ENCODE measurements around the gene ATP5MK.

The ATP5MK gene

DNA sequence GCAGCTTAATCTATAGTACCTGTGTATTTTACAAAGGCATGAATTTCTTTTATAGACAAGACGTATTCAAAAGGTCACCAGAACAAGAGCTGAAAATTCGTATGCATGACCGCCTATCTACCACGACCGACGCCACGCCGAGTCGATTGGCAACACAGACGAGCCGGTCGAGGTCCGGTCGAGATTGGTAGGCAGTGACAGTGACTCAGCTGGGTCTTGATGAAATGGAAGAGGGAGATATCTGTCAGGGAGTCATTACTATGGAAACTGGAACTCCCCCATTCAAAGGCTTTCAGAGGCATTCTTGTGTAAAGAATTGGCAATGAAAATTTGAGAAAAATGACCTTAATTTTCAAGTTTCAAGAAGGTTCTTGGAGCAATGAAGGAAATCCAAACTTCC lies 2.1 kb downstream of the ATP5MK start:
- H3K27ac ChIP-seq, result no peak overlapping the region
- no peak overlapping the region for H3K9ac ChIP-seq
- no peak overlapping the region for H3K4me3 ChIP-seq (ENCODE audit: low read depth, low read length)
- H3K27me3 ChIP-seq (ENCODE audit: control insufficient read depth, insufficient read depth, low read length), result no peaks in the 10 kb centered on the region
- H3K4me1 ChIP-seq, result peaks cover 8% of the 10 kb centered on the region
- peaks cover 23% of the 10 kb centered on the region for H3K79me2 ChIP-seq
- no peaks in the 10 kb centered on the region for H3K36me3 ChIP-seq (ENCODE audit: control insufficient read depth, insufficient read depth, low read length)
- TF ChIP-seq, protein P1, sequence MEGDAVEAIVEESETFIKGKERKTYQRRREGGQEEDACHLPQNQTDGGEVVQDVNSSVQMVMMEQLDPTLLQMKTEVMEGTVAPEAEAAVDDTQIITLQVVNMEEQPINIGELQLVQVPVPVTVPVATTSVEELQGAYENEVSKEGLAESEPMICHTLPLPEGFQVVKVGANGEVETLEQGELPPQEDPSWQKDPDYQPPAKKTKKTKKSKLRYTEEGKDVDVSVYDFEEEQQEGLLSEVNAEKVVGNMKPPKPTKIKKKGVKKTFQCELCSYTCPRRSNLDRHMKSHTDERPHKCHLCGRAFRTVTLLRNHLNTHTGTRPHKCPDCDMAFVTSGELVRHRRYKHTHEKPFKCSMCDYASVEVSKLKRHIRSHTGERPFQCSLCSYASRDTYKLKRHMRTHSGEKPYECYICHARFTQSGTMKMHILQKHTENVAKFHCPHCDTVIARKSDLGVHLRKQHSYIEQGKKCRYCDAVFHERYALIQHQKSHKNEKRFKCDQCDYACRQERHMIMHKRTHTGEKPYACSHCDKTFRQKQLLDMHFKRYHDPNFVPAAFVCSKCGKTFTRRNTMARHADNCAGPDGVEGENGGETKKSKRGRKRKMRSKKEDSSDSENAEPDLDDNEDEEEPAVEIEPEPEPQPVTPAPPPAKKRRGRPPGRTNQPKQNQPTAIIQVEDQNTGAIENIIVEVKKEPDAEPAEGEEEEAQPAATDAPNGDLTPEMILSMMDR (IDR thresholded peaks at IDR 0.05), result no peak
- H3K9me3 ChIP-seq (ENCODE audit: control insufficient read depth, low read length), result no peaks in the 10 kb centered on the region
- no peak overlapping the region for H2AFZ ChIP-seq
- peak overlapping the region; percentile 9 for H3K4me2 ChIP-seq (ENCODE audit: low read length)

DNA sequence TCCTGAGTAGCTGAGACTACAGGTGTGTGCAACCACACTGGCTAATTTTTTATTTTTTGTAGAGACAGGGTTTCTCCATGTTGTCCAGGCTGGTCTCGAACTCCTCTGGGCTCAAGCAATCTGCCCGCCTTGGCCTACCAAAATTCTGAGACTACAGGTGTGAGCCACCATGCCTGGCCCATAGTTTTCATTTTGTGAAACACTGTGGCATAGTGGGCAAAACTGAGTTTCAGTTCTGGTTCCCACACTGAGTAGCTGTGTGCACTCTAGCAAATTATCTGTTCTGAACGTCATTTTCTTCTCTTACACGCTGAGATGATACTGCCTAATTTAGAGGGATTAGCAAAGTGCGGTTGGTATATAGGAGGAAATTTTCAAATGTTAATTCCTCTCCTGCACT lies 13.5 kb downstream of the ATP5MK start:
- H3K9ac ChIP-seq, result no peak overlapping the region
- H3K9me3 ChIP-seq (ENCODE audit: control insufficient read depth, low read length), result no peaks in the 10 kb centered on the region
- no peaks in the 10 kb centered on the region for H3K4me1 ChIP-seq
- H3K27me3 ChIP-seq (ENCODE audit: control insufficient read depth, insufficient read depth, low read length), result no peaks in the 10 kb centered on the region
- TF ChIP-seq, protein P1 (IDR thresholded peaks at IDR 0.05), result no peak
- H3K79me2 ChIP-seq, result no peaks in the 10 kb centered on the region
- H3K4me3 ChIP-seq (ENCODE audit: low read depth, low read length), result no peak overlapping the region
- no peak overlapping the region for H2AFZ ChIP-seq
- no peak overlapping the region for H3K27ac ChIP-seq
- no peak overlapping the region for H3K4me2 ChIP-seq (ENCODE audit: low read length)
- no peaks in the 10 kb centered on the region for H3K36me3 ChIP-seq (ENCODE audit: control insufficient read depth, insufficient read depth, low read length)

DNA sequence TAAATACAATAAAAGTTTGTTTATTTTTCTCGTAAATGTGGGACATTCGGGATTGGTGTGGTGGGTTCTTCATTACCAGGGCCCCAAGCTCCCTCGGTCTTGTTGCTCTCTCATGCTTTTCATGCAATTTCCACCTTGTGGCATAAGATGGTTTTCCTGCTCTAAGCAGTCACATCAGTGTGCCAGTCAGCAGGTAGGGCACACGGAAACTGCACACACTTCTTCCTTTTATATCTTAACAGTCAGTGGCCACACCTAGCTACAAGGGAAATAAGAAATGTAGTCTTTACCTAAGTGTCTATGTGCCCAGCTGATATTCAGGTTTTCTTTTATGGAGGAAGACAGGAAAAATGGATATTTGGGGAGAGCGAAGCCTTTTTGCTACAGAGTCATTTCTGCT lies 22.0 kb downstream of the ATP5MK start:
- H3K9me3 ChIP-seq (ENCODE audit: control insufficient read depth, low read length), result no peaks in the 10 kb centered on the region
- H3K79me2 ChIP-seq, result peaks cover 10% of the 10 kb centered on the region
- H3K4me3 ChIP-seq (ENCODE audit: low read depth, low read length), result no peak overlapping the region
- no peaks in the 10 kb centered on the region for H3K27me3 ChIP-seq (ENCODE audit: control insufficient read depth, insufficient read depth, low read length)
- H3K27ac ChIP-seq, result no peak overlapping the region
- H3K36me3 ChIP-seq (ENCODE audit: control insufficient read depth, insufficient read depth, low read length), result no peaks in the 10 kb centered on the region
- TF ChIP-seq, protein P1 (IDR thresholded peaks at IDR 0.05), result no peak
- H2AFZ ChIP-seq, result no peak overlapping the region
- no peak overlapping the region for H3K9ac ChIP-seq
- no peak overlapping the region for H3K4me2 ChIP-seq (ENCODE audit: low read length)
- H3K4me1 ChIP-seq, result no peaks in the 10 kb centered on the region

DNA sequence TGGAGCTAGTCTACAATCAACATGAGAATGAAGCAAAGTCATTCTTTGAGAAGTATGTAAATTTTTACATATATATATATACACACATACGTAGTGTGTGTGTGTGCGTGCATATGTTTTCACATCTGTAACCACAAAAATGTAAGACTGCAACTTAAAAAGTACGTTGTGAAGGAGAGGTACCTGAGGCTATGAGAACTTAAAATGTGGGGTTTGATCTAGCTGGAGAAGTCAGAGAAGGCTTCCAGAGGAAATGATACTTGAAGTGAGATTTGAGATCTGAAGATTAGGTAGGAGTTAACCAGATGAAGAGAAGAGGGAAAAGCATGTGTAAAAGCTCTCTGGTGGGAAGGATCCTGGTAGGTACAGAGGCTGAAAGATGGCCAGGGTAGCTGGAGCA lies 22.7 kb downstream of the ATP5MK start:
- no peak overlapping the region for H3K27ac ChIP-seq
- TF ChIP-seq, protein P1 (IDR thresholded peaks at IDR 0.05), result no peak
- no peaks in the 10 kb centered on the region for H3K4me1 ChIP-seq
- peaks cover 14% of the 10 kb centered on the region for H3K79me2 ChIP-seq
- H3K27me3 ChIP-seq (ENCODE audit: control insufficient read depth, insufficient read depth, low read length), result no peaks in the 10 kb centered on the region
- H3K4me2 ChIP-seq (ENCODE audit: low read length), result no peak overlapping the region
- no peaks in the 10 kb centered on the region for H3K36me3 ChIP-seq (ENCODE audit: control insufficient read depth, insufficient read depth, low read length)
- H3K4me3 ChIP-seq (ENCODE audit: low read depth, low read length), result no peak overlapping the region
- no peak overlapping the region for H2AFZ ChIP-seq
- H3K9ac ChIP-seq, result no peak overlapping the region
- H3K9me3 ChIP-seq (ENCODE audit: control insufficient read depth, low read length), result no peaks in the 10 kb centered on the region

DNA sequence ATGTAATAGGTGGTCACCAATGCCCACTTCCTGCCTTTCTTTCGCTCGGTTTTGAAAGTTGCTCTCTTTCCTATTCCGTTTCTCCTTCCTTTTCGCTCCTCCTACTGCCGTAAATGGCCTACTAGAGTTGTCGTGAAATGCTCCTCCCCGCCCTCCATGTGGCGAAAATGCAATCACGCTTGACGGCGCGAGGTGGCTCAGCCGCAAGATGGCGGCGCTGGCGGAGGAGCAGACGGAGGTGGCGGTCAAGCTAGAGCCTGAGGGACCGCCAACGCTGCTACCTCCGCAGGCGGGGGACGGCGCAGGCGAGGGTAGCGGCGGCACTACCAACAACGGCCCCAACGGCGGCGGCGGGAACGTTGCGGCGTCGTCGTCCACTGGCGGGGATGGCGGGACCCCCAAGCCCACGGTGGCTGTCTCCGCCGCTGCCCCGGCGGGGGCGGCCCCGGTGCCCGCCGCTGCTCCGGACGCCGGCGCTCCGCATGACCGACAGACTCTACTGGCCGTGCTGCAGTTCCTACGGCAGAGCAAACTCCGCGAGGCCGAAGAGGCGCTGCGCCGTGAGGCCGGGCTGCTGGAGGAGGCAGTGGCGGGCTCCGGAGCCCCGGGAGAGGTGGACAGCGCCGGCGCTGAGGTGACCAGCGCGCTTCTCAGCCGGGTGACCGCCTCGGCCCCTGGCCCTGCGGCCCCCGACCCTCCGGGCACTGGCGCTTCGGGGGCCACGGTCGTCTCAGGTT lies 28.3 kb downstream of the ATP5MK start, which contains the start of gene TAF5:
Gene TAF5 (plus strand): TSS at position 195 of the 737 bp plus-strand sequence. CDS start 14 bp downstream, at position 209.
- Histone ChIP-seq H3K27me3 (ENCODE audit: control insufficient read depth, insufficient read depth, low read length) (no peaks in the 10 kb centered on the region), H2AFZ (peak within 1 kb of the TSS; percentile 93), H3K4me2 (ENCODE audit: low read length) (peak within 1 kb of the TSS; percentile 89)

More for the DNA sequence above, 28.3 kb downstream of the ATP5MK start, which contains the start of gene TAF5:
- Histone ChIP-seq H3K27ac (peak within 1 kb of the TSS; percentile 75), H3K79me2 (peaks cover 14% of the 10 kb centered on the region), H3K9me3 (ENCODE audit: control insufficient read depth, low read length) (no peaks in the 10 kb centered on the region), H3K36me3 (ENCODE audit: control insufficient read depth, insufficient read depth, low read length) (no peaks in the 10 kb centered on the region), H3K9ac (peak within 1 kb of the TSS; percentile 7), H3K4me1 (no peaks in the 10 kb centered on the region), H3K4me3 (ENCODE audit: low read depth, low read length) (peak within 1 kb of the TSS; percentile 79)
- TF ChIP-seq, protein P1 (IDR thresholded peaks at IDR 0.05), result peak; percentile 28

All from parathyroid adenoma (tissue), 2 donors.